MCF 10A (cell line): ENCODE measurements around the gene TYW1. TPM values are rescaled to one million over a fixed set of nuclear protein-coding genes. Genes with fewer than 3 reads are reported as not detected.

Experiments used
- BruUV-seq: library from RNA; stranded (reverse); fragments of 400-500 nt; replicated peaks from 2 replicates; lab custom pipeline; 2021; lab: Mats Ljungman, UMichigan
- CTCF ChIA-PET: fragments of 300-600 bp; sonication (Branson Sonifier 250); formaldehyde crosslinking; extraction: SDS; loops from one replicate; lab custom pipeline; 2021; ENCODE audit warnings: antibody characterized with exemption, inconsistent platforms; lab: Yijun Ruan, JAX
- POLR2A ChIA-PET: fragments of 300-600, 350-650 bp; sonication (Branson Sonifier 250); formaldehyde crosslinking; extraction: SDS; loops from one replicate; lab custom pipeline; 2020; ENCODE audit warnings: antibody characterized with exemption, inconsistent platforms; lab: Yijun Ruan, JAX
- DNase-seq: peaks from one replicate; pipeline ENCODE4 v3.0.0-alpha.2; 2018; ENCODE audit not compliant: unreplicated experiment
- H3K27ac Mint-ChIP-seq: one replicate; pipeline ENCODE4 v1.8.0; 2022; ENCODE audit warnings: mild to moderate bottlenecking, low read depth, mixed read lengths; ENCODE audit not compliant: unreplicated experiment
- H3K27me3 Mint-ChIP-seq: one replicate; pipeline ENCODE4 v1.8.0; 2022; ENCODE audit warnings: mixed read lengths; ENCODE audit not compliant: insufficient read depth, unreplicated experiment
- H3K36me3 Mint-ChIP-seq: one replicate; pipeline ENCODE4 v1.8.0; 2022; ENCODE audit warnings: mild to moderate bottlenecking, moderate library complexity, mixed read lengths; ENCODE audit not compliant: insufficient read depth, unreplicated experiment
- H3K4me1 Mint-ChIP-seq: one replicate; pipeline ENCODE4 v1.8.0; 2022; ENCODE audit warnings: mixed read lengths; ENCODE audit not compliant: insufficient read depth, unreplicated experiment
- H3K4me3 Mint-ChIP-seq: one replicate; pipeline ENCODE4 v1.8.0; 2022; ENCODE audit warnings: mild to moderate bottlenecking, moderate library complexity, mixed read lengths; ENCODE audit not compliant: unreplicated experiment
- H3K9me3 Mint-ChIP-seq: one replicate; pipeline ENCODE4 v1.8.0; 2022; ENCODE audit warnings: mixed read lengths; ENCODE audit not compliant: unreplicated experiment
- CTCF ChIP-seq: fragments of 200-600 bp; IDR thresholded peaks from one replicate; pipeline ENCODE4 v1.8.0; 2022; ENCODE audit warnings: antibody characterized with exemption, mild to moderate bottlenecking; ENCODE audit not compliant: unreplicated experiment
- intact Hi-C: fragments of 100-400 bp; cut with micrococcal nuclease; formaldehyde crosslinking; loops from 2 replicates; pipeline ENCODE4 v1.14.1; 2022
- total RNA-seq: library from RNA; stranded (reverse); gene quantifications from 2 replicates; pipeline ENCODE4 v1.2.3, GENCODE V29; 2022

Gene TYW1
- total RNA-seq, 1 experiment from 2014 or later: 19.2 TPM

GRCh38 chr7:66952343-66953043, 44.1 kb upstream of the TYW1 start:
- intact Hi-C loops: loop anchor here (2.0 to 10.0 kb wide), 2 partner anchors 42 to 108 kb away; partner anchors contain the start of gene SBDS
- no TSS peak for BruUV-seq
- peak; percentile 70 for DNase-seq
- Mint-ChIP-seq H3K4me3 (no peak overlapping the region), H3K36me3 (peaks cover 67% of the 10 kb centered on the region), H3K27ac (peak overlapping the region; percentile 40), H3K9me3 (no peaks in the 10 kb centered on the region), H3K27me3 (no peaks in the 10 kb centered on the region), H3K4me1 (peaks cover 30% of the 10 kb centered on the region)
- TF ChIP-seq CTCF: no peak
- CTCF ChIA-PET: interaction anchor here (0.5 to 1.8 kb wide), 7 partner anchors 12 to 267 kb away, joined by 3 to 4 read pairs (median 3); no protein-coding TSS in a partner anchor
- POLR2A ChIA-PET: interaction anchor here (1.3 to 2.9 kb wide), 2 partner anchors 43 to 108 kb away, joined by 3 to 11 read pairs; partner anchors contain the start of genes SBDS and TYW1

- H3K9me3 Mint-ChIP-seq: no peaks in the 10 kb centered on the region
- no peaks in the 10 kb centered on the region for H3K27me3 Mint-ChIP-seq
- peaks cover 30% of the 10 kb centered on the region for H3K4me1 Mint-ChIP-seq
- DNase-seq: no peak
- H3K36me3 Mint-ChIP-seq: peaks cover 67% of the 10 kb centered on the region
- POLR2A ChIA-PET: interaction anchor here (2.9 kb wide), 1 partner anchor 43 kb away, joined by 11 read pairs; the partner anchor contains the start of genes SBDS and TYW1
- no TSS peak for BruUV-seq
- no peak for TF ChIP-seq CTCF
- no peak overlapping the region for H3K4me3 Mint-ChIP-seq
- H3K27ac Mint-ChIP-seq: peak overlapping the region; percentile 40
- CTCF ChIA-PET: interaction anchor here (0.5 to 1.8 kb wide), 2 partner anchors 12 to 267 kb away, joined by 3 to 4 read pairs; no protein-coding TSS in a partner anchor
- intact Hi-C loops: loop anchor here (2.0 to 10.0 kb wide), 2 partner anchors 42 to 108 kb away; partner anchors contain the start of gene SBDS
Observed at GRCh38 chr7:66953044-66953427, 43.6 kb upstream of the TYW1 start.

- H3K27ac Mint-ChIP-seq: no peak overlapping the region
- DNase-seq: no peak
- no TSS peak for BruUV-seq
- intact Hi-C loops: loop anchor here (10.0 kb wide), 1 partner anchor 113 kb away; no protein-coding TSS in a partner anchor
- ChIA-PET CTCF (interaction anchor here (0.6 to 0.7 kb wide), 2 partner anchors 10 to 37 kb away, joined by 3 to 4 read pairs; no protein-coding TSS in a partner anchor), POLR2A (interaction anchor here (1.1 kb wide), 1 partner anchor 13 kb away, joined by 3 read pairs; no protein-coding TSS in a partner anchor)
- no peaks in the 10 kb centered on the region for H3K27me3 Mint-ChIP-seq
- peaks cover 6% of the 10 kb centered on the region for H3K4me1 Mint-ChIP-seq
- H3K4me3 Mint-ChIP-seq: no peak overlapping the region
- H3K36me3 Mint-ChIP-seq: peaks cover 76% of the 10 kb centered on the region
- no peak for TF ChIP-seq CTCF
- H3K9me3 Mint-ChIP-seq: no peaks in the 10 kb centered on the region
Observed at GRCh38 chr7:66957595-66958290, 38.9 kb upstream of the TYW1 start.
